ENCODE measurements around the gene ZC3H14. TPM values are rescaled to one million over a fixed set of nuclear protein-coding genes. Genes with fewer than 3 reads are reported as not detected.

The ZC3H14 gene
- polyA plus RNA-seq, 3 donors = 18.9 to 30.2 (median 27.1) TPM

DNA sequence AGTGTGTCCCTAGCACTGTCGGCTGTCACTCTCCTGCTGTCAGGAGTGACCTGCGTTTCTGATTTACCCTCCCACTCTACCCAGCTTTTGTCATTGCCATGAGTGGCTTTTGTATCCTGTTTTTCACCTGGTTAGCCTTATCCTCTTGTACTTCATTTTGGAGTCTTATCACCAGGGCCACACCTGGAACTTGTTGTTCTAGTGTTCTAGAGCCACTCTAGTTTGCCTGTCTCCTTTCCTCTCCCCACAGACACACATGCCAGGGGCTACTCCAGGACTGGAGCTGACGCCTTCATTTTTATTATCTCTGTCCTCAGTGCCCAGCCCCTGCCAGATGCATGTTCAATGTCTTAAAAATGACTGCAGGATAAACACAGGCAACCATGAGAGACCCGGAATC is 34.2 kb downstream of the ZC3H14 start:
- intact Hi-C loops (cut with micrococcal nuclease) = no loop called here
- no peaks in the 10 kb centered on the region for H3K4me1 ChIP-seq (ENCODE audit: control insufficient read depth in 1 of 2, insufficient read depth in 2 of 2, low read length in 2 of 2)
- TF ChIP-seq, protein P1, sequence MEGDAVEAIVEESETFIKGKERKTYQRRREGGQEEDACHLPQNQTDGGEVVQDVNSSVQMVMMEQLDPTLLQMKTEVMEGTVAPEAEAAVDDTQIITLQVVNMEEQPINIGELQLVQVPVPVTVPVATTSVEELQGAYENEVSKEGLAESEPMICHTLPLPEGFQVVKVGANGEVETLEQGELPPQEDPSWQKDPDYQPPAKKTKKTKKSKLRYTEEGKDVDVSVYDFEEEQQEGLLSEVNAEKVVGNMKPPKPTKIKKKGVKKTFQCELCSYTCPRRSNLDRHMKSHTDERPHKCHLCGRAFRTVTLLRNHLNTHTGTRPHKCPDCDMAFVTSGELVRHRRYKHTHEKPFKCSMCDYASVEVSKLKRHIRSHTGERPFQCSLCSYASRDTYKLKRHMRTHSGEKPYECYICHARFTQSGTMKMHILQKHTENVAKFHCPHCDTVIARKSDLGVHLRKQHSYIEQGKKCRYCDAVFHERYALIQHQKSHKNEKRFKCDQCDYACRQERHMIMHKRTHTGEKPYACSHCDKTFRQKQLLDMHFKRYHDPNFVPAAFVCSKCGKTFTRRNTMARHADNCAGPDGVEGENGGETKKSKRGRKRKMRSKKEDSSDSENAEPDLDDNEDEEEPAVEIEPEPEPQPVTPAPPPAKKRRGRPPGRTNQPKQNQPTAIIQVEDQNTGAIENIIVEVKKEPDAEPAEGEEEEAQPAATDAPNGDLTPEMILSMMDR (IDR thresholded peaks at IDR 0.05) = no peak
- H2AFZ ChIP-seq (ENCODE audit: insufficient read depth, low read depth, low read length, poor library complexity, severe bottlenecking) = no peak overlapping the region
- no peaks in the 10 kb centered on the region for H3K79me2 ChIP-seq (ENCODE audit: insufficient read depth, low read length)
- DNase-seq = no peak
- peaks cover 47 to 97% of the 10 kb centered on the region in 2 donors for H3K36me3 ChIP-seq (replicated peaks in 1 of 2; ENCODE audit: control insufficient read depth in 1 of 2, insufficient read depth in 2 of 2, low read length in 2 of 2)
- no peaks in the 10 kb centered on the region for H3K27me3 ChIP-seq (ENCODE audit: control insufficient read depth in 2 of 2, insufficient read depth in 2 of 2, low read length in 2 of 2)
- Mint-ChIP-seq H3K4me3 (no peak overlapping the region), H3K9me3 (no peaks in the 10 kb centered on the region), H3K27me3 (ENCODE audit: low read depth in 3 of 3) (no peaks in the 10 kb centered on the region), H3K36me3 (peaks cover 65 to 80% of the 10 kb centered on the region in 2 donors), H3K27ac (peak overlapping the region in 2 of 7 donors; percentile 55 to 68), H3K4me1 (peaks cover 3% of the 10 kb centered on the region)
- H3K9ac ChIP-seq (ENCODE audit: insufficient read depth, low read length, poor library complexity, severe bottlenecking) = no peak overlapping the region
- WGBS (ENCODE audit: insufficient coverage) = 95% methylated on average over 3 of the region's 4 CpGs
- H4K20me1 ChIP-seq (ENCODE audit: insufficient read depth, low read length) = no peaks in the 10 kb centered on the region
- no peak overlapping the region for H3K4me2 ChIP-seq (replicated peaks; ENCODE audit: extremely low read depth, low read length, poor library complexity, severe bottlenecking)
- no peak overlapping the region for H3K4me3 ChIP-seq (replicated peaks in 1 of 3; ENCODE audit: low read depth in 2 of 3, low read length in 3 of 3)
- no peaks in the 10 kb centered on the region for H3K9me3 ChIP-seq (replicated peaks in 1 of 2; ENCODE audit: control insufficient read depth in 1 of 2, insufficient read depth in 1 of 2, low read length in 2 of 2)
- no peak overlapping the region for H3K27ac ChIP-seq (ENCODE audit: low read depth in 1 of 2, low read length in 2 of 2)

DNA sequence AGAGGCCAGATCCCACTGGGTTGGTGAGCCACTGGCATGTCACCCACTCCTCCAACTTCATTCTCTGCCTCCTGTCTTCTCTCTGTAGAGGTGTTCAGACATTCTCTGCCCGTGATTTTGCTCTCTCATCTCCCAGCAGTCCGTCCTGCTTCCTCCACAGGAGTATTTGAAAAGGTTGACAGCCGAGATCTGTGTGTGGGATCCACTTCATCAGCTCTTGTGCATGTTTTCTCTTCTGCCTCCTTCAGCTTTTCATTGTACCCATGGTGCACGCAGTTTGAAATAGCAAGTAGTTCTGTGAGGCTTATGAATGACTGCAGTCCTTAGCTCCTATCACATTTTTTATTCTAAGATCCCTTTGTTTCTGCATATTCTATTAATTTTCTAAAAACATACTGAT is 34.8 kb downstream of the ZC3H14 start:
- Histone ChIP-seq H3K9ac (ENCODE audit: insufficient read depth, low read length, poor library complexity, severe bottlenecking) (no peak overlapping the region), H3K27ac (ENCODE audit: low read depth in 1 of 2, low read length in 2 of 2) (no peak overlapping the region), H3K27me3 (ENCODE audit: control insufficient read depth in 2 of 2, insufficient read depth in 2 of 2, low read length in 2 of 2) (no peaks in the 10 kb centered on the region), H4K20me1 (ENCODE audit: insufficient read depth, low read length) (no peaks in the 10 kb centered on the region), H3K4me3 (replicated peaks in 1 of 3; ENCODE audit: low read depth in 2 of 3, low read length in 3 of 3) (no peak overlapping the region), H3K9me3 (replicated peaks in 1 of 2; ENCODE audit: control insufficient read depth in 1 of 2, insufficient read depth in 1 of 2, low read length in 2 of 2) (no peaks in the 10 kb centered on the region), H3K36me3 (replicated peaks in 1 of 2; ENCODE audit: control insufficient read depth in 1 of 2, insufficient read depth in 2 of 2, low read length in 2 of 2) (peaks cover 51 to 99% of the 10 kb centered on the region in 2 donors), H3K79me2 (ENCODE audit: insufficient read depth, low read length) (no peaks in the 10 kb centered on the region), H2AFZ (ENCODE audit: insufficient read depth, low read depth, low read length, poor library complexity, severe bottlenecking) (no peak overlapping the region), H3K4me2 (replicated peaks; ENCODE audit: extremely low read depth, low read length, poor library complexity, severe bottlenecking) (no peak overlapping the region), H3K4me1 (ENCODE audit: control insufficient read depth in 1 of 2, insufficient read depth in 2 of 2, low read length in 2 of 2) (no peaks in the 10 kb centered on the region)
- Mint-ChIP-seq H3K27me3 (ENCODE audit: low read depth in 3 of 3) (no peaks in the 10 kb centered on the region), H3K27ac (peak overlapping the region in 2 of 7 donors; percentile 7 to 47), H3K9me3 (no peaks in the 10 kb centered on the region), H3K4me1 (peaks cover 3% of the 10 kb centered on the region), H3K36me3 (peaks cover 68 to 81% of the 10 kb centered on the region in 2 donors), H3K4me3 (no peak overlapping the region)
- TF ChIP-seq, protein P1 (IDR thresholded peaks at IDR 0.05) = no peak
- WGBS (ENCODE audit: insufficient coverage) = no CpG with 5 or more reads among the region's 4 CpGs
- DNase-seq = no peak
- intact Hi-C loops (cut with micrococcal nuclease) = no loop called here
